ENCODE measurements around the gene WDR19. TPM values are rescaled to one million over a fixed set of nuclear protein-coding genes. Genes with fewer than 3 reads are reported as not detected.
"Not testable (repeated sequence)": the region's sequence is repeated elsewhere in the genome, so short reads cannot be mapped to it uniquely, and the experiment has no call there.

Gene WDR19
- total RNA-seq, 3 donors from 2014 or later = 9.3 to 13.4 (median 10.0) TPM

GRCh38 chr4:39255871-39256270, 73.5 kb downstream of the WDR19 start:
- no peaks in the 10 kb centered on the region for H3K4me1 Mint-ChIP-seq (ENCODE audit: low read depth)
- H3K4me3 Mint-ChIP-seq = no peak overlapping the region

GRCh38 chr4:39256436-39256835, 74.1 kb downstream of the WDR19 start:
- H3K4me3 Mint-ChIP-seq = no peak overlapping the region
- ATAC-seq = no peak
- H3K4me1 Mint-ChIP-seq (ENCODE audit: low read depth) = no peaks in the 10 kb centered on the region

More at GRCh38 chr4:39255871-39256270, 73.5 kb downstream of the WDR19 start:
- no peaks in the 10 kb centered on the region for H3K9me3 Mint-ChIP-seq
- no peaks in the 10 kb centered on the region for H3K27me3 Mint-ChIP-seq (ENCODE audit: low read depth)
- DNase-seq = no peak
- H3K36me3 Mint-ChIP-seq (ENCODE audit: insufficient read depth) = peaks cover 25% of the 10 kb centered on the region
- no peak for ATAC-seq

DNA sequence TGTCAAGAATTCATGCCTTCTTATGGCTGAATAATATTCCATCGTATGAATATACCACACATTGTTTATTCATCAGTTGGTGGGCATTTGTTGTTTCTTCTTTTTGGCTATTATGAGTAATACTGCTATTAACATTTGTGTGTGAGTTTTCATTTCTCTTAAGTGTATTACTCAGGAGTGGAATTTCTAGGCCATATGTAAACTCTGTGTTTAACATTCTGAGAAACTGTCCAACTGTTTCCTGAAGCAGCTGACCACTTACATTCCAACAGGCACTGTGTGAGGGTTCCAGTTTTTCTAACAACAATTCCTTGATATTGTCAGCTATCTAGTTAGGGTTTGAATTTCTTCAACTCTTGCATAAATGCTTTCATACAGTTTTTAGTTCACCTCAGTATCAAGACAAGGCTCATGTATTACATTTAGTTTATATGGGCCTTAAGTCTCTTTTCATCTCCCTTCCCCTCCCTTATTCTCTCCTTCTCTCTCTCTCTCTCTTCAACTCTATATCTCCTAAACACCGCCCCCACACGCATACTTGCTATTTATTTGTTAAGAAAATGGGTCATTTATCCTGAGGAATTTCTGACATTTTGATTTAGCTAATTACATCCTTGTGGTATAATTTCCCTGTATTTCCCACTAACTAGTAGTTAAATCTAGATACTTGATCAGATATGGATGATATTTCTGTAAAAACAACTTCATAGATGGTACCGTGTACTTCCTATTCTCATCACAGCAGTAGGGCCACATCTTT, 77.4 kb downstream of the WDR19 start:
- DNase-seq (no peak), ATAC-seq (no peak)
- no peaks in the 10 kb centered on the region for H3K4me1 Mint-ChIP-seq (ENCODE audit: low read depth)

More at GRCh38 chr4:39256436-39256835, 74.1 kb downstream of the WDR19 start:
- no peak for DNase-seq
- H3K36me3 Mint-ChIP-seq (ENCODE audit: insufficient read depth) = peaks cover 28% of the 10 kb centered on the region
- no peaks in the 10 kb centered on the region for H3K27me3 Mint-ChIP-seq (ENCODE audit: low read depth)
- H3K9me3 Mint-ChIP-seq = no peaks in the 10 kb centered on the region

GRCh38 chr4:39263895-39264294, 81.6 kb downstream of the WDR19 start:
- no peak for DNase-seq
- no peaks in the 10 kb centered on the region for H3K27me3 Mint-ChIP-seq (ENCODE audit: low read depth)
- peaks cover 45% of the 10 kb centered on the region for H3K36me3 Mint-ChIP-seq (ENCODE audit: insufficient read depth)
- no peaks in the 10 kb centered on the region for H3K9me3 Mint-ChIP-seq
- ATAC-seq = no peak
- no peaks in the 10 kb centered on the region for H3K4me1 Mint-ChIP-seq (ENCODE audit: low read depth)
- no peak overlapping the region for H3K4me3 Mint-ChIP-seq

More for the DNA sequence above, 77.4 kb downstream of the WDR19 start:
- Mint-ChIP-seq H3K36me3 (ENCODE audit: insufficient read depth) (peaks cover 41% of the 10 kb centered on the region), H3K27me3 (ENCODE audit: low read depth) (no peaks in the 10 kb centered on the region), H3K9me3 (no peaks in the 10 kb centered on the region), H3K4me3 (no peak overlapping the region)

DNA sequence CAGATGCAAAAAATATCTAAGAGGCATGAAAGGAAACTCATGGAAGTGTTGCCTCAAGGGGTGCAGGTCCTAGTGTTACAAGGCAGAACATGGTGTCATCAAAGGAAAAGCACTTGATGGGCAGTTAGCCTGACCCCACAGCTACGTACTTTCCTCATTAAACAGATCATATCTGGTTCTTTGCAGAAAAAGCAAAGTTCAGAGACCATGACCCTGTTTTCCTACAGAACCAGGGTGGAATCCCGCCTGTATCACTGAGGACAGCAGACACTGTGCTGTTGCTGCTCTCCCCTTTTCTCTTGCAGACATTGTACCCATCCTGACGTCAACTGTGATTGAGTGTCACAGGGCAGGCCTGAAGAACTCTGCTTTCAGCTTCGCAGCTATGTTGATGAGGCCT, 92.2 kb downstream of the WDR19 start:
- ATAC-seq (no peak), DNase-seq (no peak)
- H3K9me3 Mint-ChIP-seq = no peaks in the 10 kb centered on the region
- no peaks in the 10 kb centered on the region for H3K27me3 Mint-ChIP-seq (ENCODE audit: low read depth)
- H3K4me3 Mint-ChIP-seq = no peak overlapping the region
- H3K4me1 Mint-ChIP-seq (ENCODE audit: low read depth) = no peaks in the 10 kb centered on the region
- peaks cover 37% of the 10 kb centered on the region for H3K36me3 Mint-ChIP-seq (ENCODE audit: insufficient read depth)

GRCh38 chr4:39277661-39278060, 95.3 kb downstream of the WDR19 start:
- not testable (repeated sequence) for H3K27me3 Mint-ChIP-seq (ENCODE audit: low read depth); ATAC-seq; H3K9me3 Mint-ChIP-seq; DNase-seq; H3K4me3 Mint-ChIP-seq; H3K4me1 Mint-ChIP-seq (ENCODE audit: low read depth)
- peaks cover 36% of the 10 kb centered on the region for H3K36me3 Mint-ChIP-seq (ENCODE audit: insufficient read depth)

GRCh38 chr4:39278476-39278875, 96.1 kb downstream of the WDR19 start:
- H3K9me3 Mint-ChIP-seq = no peaks in the 10 kb centered on the region
- H3K4me3 Mint-ChIP-seq = no peak overlapping the region
- peaks cover 36% of the 10 kb centered on the region for H3K36me3 Mint-ChIP-seq (ENCODE audit: insufficient read depth)
- ATAC-seq (no peak), DNase-seq (no peak)
- H3K4me1 Mint-ChIP-seq (ENCODE audit: low read depth) = no peaks in the 10 kb centered on the region
- H3K27me3 Mint-ChIP-seq (ENCODE audit: low read depth) = no peaks in the 10 kb centered on the region

- H3K9me3 Mint-ChIP-seq = no peaks in the 10 kb centered on the region
- peaks cover 30% of the 10 kb centered on the region for H3K36me3 Mint-ChIP-seq (ENCODE audit: insufficient read depth)
- DNase-seq = no peak
- no peak overlapping the region for H3K4me3 Mint-ChIP-seq
- no peaks in the 10 kb centered on the region for H3K27me3 Mint-ChIP-seq (ENCODE audit: low read depth)
- no peak for ATAC-seq
- no peaks in the 10 kb centered on the region for H3K4me1 Mint-ChIP-seq (ENCODE audit: low read depth)
These were observed 97.1 kb downstream of the WDR19 start for GRCh38 chr4:39279416-39279815.

DNA sequence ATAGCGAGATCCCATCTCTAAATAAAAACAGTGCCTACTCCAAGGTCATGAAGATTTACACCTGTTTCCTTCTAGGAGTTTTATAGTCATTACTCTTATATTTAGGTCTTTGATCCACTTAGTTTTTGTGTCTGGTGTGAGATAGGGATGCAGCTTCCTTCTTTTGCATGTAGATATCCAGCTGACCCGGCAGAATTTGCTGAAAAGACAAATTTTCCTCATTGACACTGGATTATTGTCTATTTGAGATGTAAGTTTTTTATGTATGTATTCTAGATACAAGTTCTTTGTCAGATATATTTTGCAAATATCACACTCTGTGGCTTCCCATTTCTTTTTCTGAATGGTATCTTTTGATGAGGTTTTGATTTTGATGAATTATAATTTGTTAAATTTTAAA, 98.4 kb downstream of the WDR19 start:
- ATAC-seq (no peak), DNase-seq (no peak)
- H3K9me3 Mint-ChIP-seq = no peaks in the 10 kb centered on the region
- no peaks in the 10 kb centered on the region for H3K4me1 Mint-ChIP-seq (ENCODE audit: low read depth)
- no peak overlapping the region for H3K4me3 Mint-ChIP-seq
- H3K36me3 Mint-ChIP-seq (ENCODE audit: insufficient read depth) = peaks cover 27% of the 10 kb centered on the region
- H3K27me3 Mint-ChIP-seq (ENCODE audit: low read depth) = no peaks in the 10 kb centered on the region

- no peak overlapping the region for H3K4me3 Mint-ChIP-seq
- DNase-seq (no peak), ATAC-seq (no peak)
- peaks cover 42% of the 10 kb centered on the region for H3K36me3 Mint-ChIP-seq (ENCODE audit: insufficient read depth)
- no peaks in the 10 kb centered on the region for H3K4me1 Mint-ChIP-seq (ENCODE audit: low read depth)
- no peaks in the 10 kb centered on the region for H3K9me3 Mint-ChIP-seq
- H3K27me3 Mint-ChIP-seq (ENCODE audit: low read depth) = no peaks in the 10 kb centered on the region
These were observed 102.9 kb downstream of the WDR19 start for GRCh38 chr4:39285111-39285795.

GRCh38 chr4:39285853-39286252, 103.5 kb downstream of the WDR19 start:
- no peaks in the 10 kb centered on the region for H3K4me1 Mint-ChIP-seq (ENCODE audit: low read depth)
- peaks cover 45% of the 10 kb centered on the region for H3K36me3 Mint-ChIP-seq (ENCODE audit: insufficient read depth)
- no peak for ATAC-seq
- no peaks in the 10 kb centered on the region for H3K27me3 Mint-ChIP-seq (ENCODE audit: low read depth)
- no peaks in the 10 kb centered on the region for H3K9me3 Mint-ChIP-seq
- DNase-seq = no peak
- no peak overlapping the region for H3K4me3 Mint-ChIP-seq

DNA sequence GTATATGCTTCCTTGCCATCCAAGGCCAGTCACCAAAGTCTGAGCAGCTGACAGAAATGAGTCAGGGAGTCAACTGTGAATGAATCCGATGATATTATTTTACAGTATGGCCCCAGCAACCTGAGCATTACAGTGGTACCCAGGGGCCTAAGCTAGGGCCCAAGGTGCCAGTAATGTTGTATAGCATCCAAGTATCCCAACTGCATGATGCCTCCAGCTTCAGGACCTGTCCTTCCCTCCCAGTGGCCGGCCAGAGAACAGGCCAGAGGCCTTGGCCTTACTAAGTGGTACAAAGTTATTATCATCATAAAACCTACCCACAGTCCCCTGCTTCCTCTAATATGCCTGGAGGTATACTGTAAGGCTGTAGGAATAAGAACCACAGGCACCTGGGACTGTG, 103.9 kb downstream of the WDR19 start:
- ATAC-seq = no peak

DNA sequence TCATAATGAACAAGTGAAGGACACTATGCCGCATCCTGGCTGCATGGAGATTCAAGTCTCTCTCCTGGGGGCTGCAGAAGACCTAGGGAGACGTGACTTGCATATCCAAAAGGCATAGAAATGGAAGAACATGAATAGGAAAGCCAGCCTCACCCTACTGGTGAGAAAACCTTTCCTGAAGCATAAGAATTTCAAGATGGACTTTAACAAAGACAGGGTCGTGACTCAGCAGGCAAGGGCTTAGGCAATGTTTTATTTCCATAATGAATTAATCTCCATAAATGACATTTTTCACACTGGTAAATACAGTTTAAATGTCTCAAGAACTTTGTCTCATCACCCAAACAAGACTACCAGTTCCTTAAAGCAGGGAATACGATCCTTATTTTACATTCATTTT, 104.9 kb downstream of the WDR19 start:
- H3K4me1 Mint-ChIP-seq (ENCODE audit: low read depth) = no peaks in the 10 kb centered on the region

More for the DNA sequence above, 103.9 kb downstream of the WDR19 start:
- no peak for DNase-seq
- H3K27me3 Mint-ChIP-seq (ENCODE audit: low read depth) = no peaks in the 10 kb centered on the region
- H3K36me3 Mint-ChIP-seq (ENCODE audit: insufficient read depth) = peaks cover 47% of the 10 kb centered on the region
- no peak overlapping the region for H3K4me3 Mint-ChIP-seq
- no peaks in the 10 kb centered on the region for H3K9me3 Mint-ChIP-seq
- H3K4me1 Mint-ChIP-seq (ENCODE audit: low read depth) = no peaks in the 10 kb centered on the region

GRCh38 chr4:39291686-39292085, 109.4 kb downstream of the WDR19 start:
- no peak for ATAC-seq
- no peak for DNase-seq
- H3K4me3 Mint-ChIP-seq = no peak overlapping the region
- H3K9me3 Mint-ChIP-seq = no peaks in the 10 kb centered on the region
- H3K27me3 Mint-ChIP-seq (ENCODE audit: low read depth) = no peaks in the 10 kb centered on the region
- H3K4me1 Mint-ChIP-seq (ENCODE audit: low read depth) = no peaks in the 10 kb centered on the region
- H3K36me3 Mint-ChIP-seq (ENCODE audit: insufficient read depth) = peaks cover 54% of the 10 kb centered on the region

More for the DNA sequence above, 104.9 kb downstream of the WDR19 start:
- DNase-seq = no peak
- H3K27me3 Mint-ChIP-seq (ENCODE audit: low read depth) = no peaks in the 10 kb centered on the region
- no peak overlapping the region for H3K4me3 Mint-ChIP-seq
- ATAC-seq = no peak
- no peaks in the 10 kb centered on the region for H3K9me3 Mint-ChIP-seq
- H3K36me3 Mint-ChIP-seq (ENCODE audit: insufficient read depth) = peaks cover 52% of the 10 kb centered on the region

GRCh38 chr4:39292433-39292832, 110.1 kb downstream of the WDR19 start:
- ATAC-seq; H3K4me1 Mint-ChIP-seq (ENCODE audit: low read depth); H3K27me3 Mint-ChIP-seq (ENCODE audit: low read depth); H3K4me3 Mint-ChIP-seq; H3K9me3 Mint-ChIP-seq; DNase-seq: not testable (repeated sequence)
- peaks cover 53% of the 10 kb centered on the region for H3K36me3 Mint-ChIP-seq (ENCODE audit: insufficient read depth)
